H1 (cell line): ENCODE data around the gene RAB35.

Experiments used
- HDAC6 ChIP-seq: IDR thresholded peaks from one replicate; pipeline ENCODE4 v1.7.1; 2012; ENCODE audit warnings: low read depth, mild to moderate bottlenecking, inconsistent platforms, low read length, moderate library complexity
- POLR2AphosphoS5 ChIP-seq: IDR thresholded peaks from 2 replicates; pipeline ENCODE4 v1.6.1; 2011; ENCODE audit warnings: low read depth, low read length
- RAD21 ChIP-seq, 2 experiments: IDR thresholded peaks in 1 of 2; conservative IDR thresholded peaks in 1 of 2; 2 replicates each; pipeline ENCODE4 v1.6.1; 2011; ENCODE audit warnings: low read depth in 2 of 2, low read length in 2 of 2, improper control_type of control experiment in 1 of 2, inconsistent platforms in 1 of 2, mild to moderate bottlenecking in 1 of 2, moderate library complexity in 1 of 2

DNA sequence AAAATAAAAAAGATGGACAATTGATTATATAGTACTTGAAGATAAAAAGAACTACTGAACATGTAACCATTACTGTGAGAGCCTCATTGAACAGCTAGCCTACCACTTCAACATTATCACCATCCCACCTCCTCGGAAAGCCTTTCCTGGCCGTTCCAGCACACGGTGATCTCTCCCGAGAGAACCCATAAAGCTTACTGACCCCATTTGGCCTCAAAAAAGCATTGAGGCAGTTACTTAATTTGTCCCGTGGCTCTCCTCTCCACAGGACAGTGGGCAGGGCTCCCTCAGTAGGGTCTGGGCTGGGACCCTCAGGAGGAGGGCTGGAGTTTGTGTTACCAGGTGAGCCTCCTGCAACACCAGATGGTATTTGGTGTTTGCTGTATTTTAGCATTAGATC, 55.8 kb downstream of the RAB35 start:
- TF ChIP-seq HDAC6 (no peak), POLR2AphosphoS5 (no peak), RAD21 (IDR thresholded peaks at IDR 0.05 in 1 of 2, conservative IDR thresholded peaks at IDR 0.05 in 1 of 2; ENCODE audit: low read depth in 2 of 2, low read length in 2 of 2) (no peak)
